ENCODE measurements around the gene WDTC1.
A peak's percentile ranks its signal among the peaks of the same experiment; 100 is the strongest.
"Not testable (repeated sequence)": the region's sequence is repeated elsewhere in the genome, so short reads cannot be mapped to it uniquely, and the experiment has no call there.

Gene WDTC1

DNA sequence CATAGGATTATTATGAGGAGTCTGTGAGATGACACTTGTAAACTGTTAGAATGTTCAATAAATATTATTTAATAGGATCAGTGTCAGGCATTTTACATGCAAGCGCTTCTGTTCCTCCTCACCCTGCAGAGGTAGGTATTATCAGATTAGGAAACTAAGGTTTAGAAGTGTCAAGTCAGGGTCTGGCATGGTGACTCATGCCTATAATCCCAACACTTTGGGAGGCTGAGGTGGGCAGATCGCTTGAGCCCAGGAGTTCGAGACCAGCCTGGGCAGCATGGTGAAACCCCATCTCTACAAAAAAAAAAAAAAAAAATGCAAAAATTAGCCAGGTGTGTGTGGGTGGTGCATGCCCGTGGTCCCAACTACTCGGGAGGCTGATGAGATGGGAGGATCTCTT, 9.2 kb downstream of the WDTC1 start:
- not testable (repeated sequence) for DNase-seq (ENCODE audit: low read depth in 2 of 2, low spot score in 1 of 2)

DNA sequence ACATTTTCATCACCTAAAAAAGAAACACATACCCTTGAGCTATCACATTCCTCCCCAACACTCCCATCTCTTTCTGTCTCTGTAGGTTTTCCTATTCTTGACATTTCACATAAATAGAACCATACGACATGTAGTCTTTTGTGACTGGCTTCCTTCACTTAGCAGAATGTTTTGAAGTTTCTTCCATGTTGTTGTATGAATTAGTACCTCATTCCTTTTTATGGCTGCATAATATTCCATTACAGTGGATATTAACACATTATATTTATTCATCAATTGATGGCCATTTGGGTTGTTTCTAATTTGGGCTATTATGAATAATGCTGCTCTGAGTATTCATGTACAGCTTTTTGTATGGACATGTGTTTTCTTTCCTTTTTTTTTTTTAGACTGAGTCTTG, 11.8 kb downstream of the WDTC1 start:
- no peak for DNase-seq (ENCODE audit: low read depth in 2 of 2, low spot score in 1 of 2)

GRCh38 chr1:27253596-27253995, 19.2 kb downstream of the WDTC1 start:
- DNase-seq (ENCODE audit: low read depth in 2 of 2, low spot score in 1 of 2): no peak

DNA sequence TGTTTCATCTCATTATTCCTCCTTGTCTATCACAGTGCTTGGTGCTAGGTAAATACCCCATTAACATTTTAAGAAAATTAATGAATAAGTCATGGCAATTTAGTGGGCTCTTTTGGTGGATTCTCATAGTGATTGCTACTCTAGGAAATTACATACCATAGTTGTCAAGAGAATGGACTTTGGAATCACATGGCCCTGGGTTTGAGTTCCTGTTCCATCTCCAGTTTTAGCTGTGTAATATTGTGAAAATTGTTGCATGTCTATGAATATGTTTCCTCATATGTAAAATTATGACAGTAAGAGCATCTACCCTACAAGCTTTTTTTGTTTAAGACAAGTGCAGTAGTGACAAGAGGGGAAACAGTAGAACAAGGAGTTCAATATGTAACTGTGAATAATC, 20.7 kb downstream of the WDTC1 start:
- DNase-seq (ENCODE audit: low read depth in 2 of 2, low spot score in 1 of 2): no peak

DNA sequence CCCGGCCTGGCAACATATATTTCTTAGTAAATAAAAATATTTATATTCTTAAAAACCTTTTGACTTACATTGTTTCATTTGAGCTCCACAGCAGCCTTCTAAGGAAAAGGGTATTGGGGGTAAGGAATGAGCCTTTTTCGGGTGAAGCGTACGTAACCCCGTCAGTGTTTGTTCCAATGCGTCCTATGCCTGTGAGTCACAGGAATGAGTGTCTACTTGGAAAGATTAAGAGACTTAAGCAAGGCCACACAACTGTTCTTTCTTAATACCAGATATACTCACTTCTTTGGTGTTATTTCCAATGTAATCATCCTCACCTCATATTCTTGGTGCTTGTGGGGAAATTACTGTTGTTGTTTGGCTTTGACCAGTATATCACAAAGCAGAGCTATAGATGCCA, 22.7 kb downstream of the WDTC1 start:
- DNase-seq (ENCODE audit: low read depth in 2 of 2, low spot score in 1 of 2): no peak

- no peak for DNase-seq (ENCODE audit: low read depth in 2 of 2, low spot score in 1 of 2)
These were observed 24.2 kb downstream of the WDTC1 start for GRCh38 chr1:27258598-27258997.

DNA sequence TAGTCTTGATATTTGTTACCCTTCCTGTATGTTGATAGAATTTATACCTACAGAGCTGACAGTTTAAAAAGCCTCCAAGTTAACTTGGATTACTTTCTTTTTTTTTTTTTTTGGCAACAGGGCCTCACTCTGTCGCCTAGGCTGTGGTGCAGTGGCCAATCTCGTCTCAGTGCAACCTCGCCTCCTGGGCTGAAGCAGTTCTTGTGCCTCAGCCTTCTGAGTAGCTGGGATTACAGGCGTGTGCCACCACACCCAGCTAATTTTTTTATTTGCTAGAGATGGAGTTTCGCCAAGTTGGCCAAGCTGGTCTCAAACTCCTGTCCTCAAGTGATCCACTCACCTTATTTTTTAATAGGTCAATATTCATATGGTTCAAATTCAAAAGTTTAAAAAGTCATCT, 32.7 kb downstream of the WDTC1 start:
- no peak for DNase-seq (ENCODE audit: low read depth in 2 of 2, low spot score in 1 of 2)

- no peak for DNase-seq (ENCODE audit: low read depth in 2 of 2, low spot score in 1 of 2)
These were observed 34.8 kb downstream of the WDTC1 start for GRCh38 chr1:27269276-27269675.

- DNase-seq (ENCODE audit: low read depth in 2 of 2, low spot score in 1 of 2): no peak
These were observed 39.8 kb downstream of the WDTC1 start for GRCh38 chr1:27274204-27274603.

GRCh38 chr1:27275696-27276095, 41.3 kb downstream of the WDTC1 start:
- DNase-seq (ENCODE audit: low read depth in 2 of 2, low spot score in 1 of 2): no peak

- DNase-seq (ENCODE audit: low read depth in 2 of 2, low spot score in 1 of 2): peak; percentile 74 to 90
These were observed 50.2 kb downstream of the WDTC1 start for GRCh38 chr1:27284425-27285273.

GRCh38 chr1:27285274-27285660, 50.8 kb downstream of the WDTC1 start:
- DNase-seq (ENCODE audit: low read depth in 2 of 2, low spot score in 1 of 2): no peak

DNA sequence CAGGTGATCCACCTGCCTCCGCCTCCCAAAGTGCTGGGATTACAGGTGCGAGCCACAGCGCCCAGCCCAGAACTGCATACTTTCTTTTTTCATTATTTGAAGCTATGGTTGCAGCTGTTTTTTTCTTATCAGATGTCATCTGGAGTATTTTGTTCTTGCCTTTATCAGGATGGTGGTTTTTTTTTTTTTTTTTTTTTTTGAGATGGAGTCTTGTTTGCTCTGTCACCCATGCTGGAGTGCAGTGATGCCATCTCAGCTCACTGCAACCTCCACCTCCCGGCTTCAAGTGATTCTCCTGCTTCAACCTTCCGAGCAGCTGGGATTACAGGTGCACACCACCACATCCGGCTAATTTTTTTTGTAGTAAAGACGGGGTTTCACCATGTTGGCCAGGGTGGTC, 51.4 kb downstream of the WDTC1 start:
- DNase-seq (ENCODE audit: low read depth in 2 of 2, low spot score in 1 of 2): not testable (repeated sequence)

DNA sequence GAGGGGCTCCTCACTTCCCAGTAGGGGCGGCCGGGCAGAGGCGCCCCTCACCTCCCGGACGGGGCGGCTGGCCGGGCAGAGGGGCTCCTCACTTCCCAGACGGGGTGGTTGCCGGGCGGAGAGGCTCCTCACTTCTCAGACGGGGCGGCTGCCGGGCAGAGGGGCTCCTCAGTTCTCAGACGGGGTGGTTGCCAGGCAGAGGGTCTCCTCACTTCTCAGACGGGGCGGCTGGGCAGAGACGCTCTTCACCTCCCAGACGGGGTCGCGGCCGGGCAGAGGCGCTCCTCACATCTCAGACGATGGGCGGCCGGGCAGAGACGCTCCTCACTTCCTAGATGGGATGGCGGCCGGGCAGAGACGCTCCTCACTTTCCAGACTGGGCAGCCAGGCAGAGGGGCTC, 54.7 kb downstream of the WDTC1 start:
- not testable (repeated sequence) for DNase-seq (ENCODE audit: low read depth in 2 of 2, low spot score in 1 of 2)

- no peak for DNase-seq (ENCODE audit: low read depth in 2 of 2, low spot score in 1 of 2)
These were observed 56.1 kb downstream of the WDTC1 start for GRCh38 chr1:27290581-27290980.

- DNase-seq (ENCODE audit: low read depth in 2 of 2, low spot score in 1 of 2): no peak
These were observed 57.7 kb downstream of the WDTC1 start for GRCh38 chr1:27292106-27292505.

DNA sequence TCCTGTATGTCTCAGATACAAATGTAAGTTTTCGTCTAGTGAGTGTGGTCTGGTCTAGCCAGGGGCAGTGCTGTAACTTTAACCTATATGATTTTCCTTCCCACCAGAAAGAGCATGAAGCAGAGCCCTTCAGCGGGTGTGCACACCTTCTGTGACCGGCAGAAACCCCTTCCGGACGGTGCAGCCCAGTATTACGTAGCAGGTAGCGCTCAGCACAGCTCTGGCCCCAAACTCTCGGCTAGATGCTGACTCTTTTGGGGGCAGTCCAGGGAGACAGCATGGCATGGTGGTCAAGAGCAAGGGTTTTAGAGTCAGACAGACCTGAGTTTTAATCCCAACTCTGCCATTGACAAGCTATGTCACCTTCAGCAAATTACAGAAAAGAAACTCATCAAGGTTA, 59.5 kb downstream of the WDTC1 start:
- DNase-seq (ENCODE audit: low read depth in 2 of 2, low spot score in 1 of 2): no peak

GRCh38 chr1:27296773-27297291, 62.4 kb downstream of the WDTC1 start:
- peak; percentile 7 to 48 for DNase-seq (ENCODE audit: low read depth in 2 of 2, low spot score in 1 of 2)

GRCh38 chr1:27297903-27298302, 63.5 kb downstream of the WDTC1 start:
- DNase-seq (ENCODE audit: low read depth in 2 of 2, low spot score in 1 of 2): no peak

DNA sequence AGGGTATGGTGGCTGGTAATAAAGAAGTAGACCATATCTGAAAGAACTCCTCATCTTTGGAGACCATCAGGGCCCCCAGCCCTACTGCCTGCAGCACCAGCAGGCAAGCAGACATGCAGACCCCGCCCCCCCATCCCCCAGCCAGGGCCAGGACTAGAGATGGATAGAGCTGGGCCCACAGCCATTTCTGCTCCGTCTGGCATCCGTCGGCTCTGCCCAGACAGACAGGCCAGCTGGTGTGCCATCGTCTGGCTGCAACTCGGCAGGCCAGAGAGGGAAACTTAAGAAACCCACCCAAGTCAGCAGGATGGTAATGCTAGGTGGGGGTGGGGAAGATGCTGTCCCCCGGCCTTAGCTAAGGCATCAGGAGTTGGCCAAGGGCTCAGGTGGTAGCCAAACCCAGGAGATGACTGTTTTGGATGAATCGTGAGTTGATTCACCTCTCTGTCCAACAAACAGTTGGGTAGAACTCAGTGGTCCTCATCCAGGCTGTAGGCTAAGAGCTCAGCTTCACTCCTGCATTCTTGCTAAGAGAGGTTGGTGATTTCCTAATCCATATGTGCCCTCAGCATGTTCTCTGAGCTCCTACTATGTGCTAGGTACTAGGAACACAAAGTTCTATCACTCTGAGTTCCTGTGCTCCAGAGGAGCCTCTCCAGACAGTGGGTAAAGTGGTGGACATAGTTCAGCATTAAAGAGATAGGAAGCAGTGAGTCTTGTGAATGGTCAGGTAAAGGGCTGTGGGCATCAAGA, 64.4 kb downstream of the WDTC1 start:
- DNase-seq (ENCODE audit: low read depth in 2 of 2, low spot score in 1 of 2): no peak

DNA sequence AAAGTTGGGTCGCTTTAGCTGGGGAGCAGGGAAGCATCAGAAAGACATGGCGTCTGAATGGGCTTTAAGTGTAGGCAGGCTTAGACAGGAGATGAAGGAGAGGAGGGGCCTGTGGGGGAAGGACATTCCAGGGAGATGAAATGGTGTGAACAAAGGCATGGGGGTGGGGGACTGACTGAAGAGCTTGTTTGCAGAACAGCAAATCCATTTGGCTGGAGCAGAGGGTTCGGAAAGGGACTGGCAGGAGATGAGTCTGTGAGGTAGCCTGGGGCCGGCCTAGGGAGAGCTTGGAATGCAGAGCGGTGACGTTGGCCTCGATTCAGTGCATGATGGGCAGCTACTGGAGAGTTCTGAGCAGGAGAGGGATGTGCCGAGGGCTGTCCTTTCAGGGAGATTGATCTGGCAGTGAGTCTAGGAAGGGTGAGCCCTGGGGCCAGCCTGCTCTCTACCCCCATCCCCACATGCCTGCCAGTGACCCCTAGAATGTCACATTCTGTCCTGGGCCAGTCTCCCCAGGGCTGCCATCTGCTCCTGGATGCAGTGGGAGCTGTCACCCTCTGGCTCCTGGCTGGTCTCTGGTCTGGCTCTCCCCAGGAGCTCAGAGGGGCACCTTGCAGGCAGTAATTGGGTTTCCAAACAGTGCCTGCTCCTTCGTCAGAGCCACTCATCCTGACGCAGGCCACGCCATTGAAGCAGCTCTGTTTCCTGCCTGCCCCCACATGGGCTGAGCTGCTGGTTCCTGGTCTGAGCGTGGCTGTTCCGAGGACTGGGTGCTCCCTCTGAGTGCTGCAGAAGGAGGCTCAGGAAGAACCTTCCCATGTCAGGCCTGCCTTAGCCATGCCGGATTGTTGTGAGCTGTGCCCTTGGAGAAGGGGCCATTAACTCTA, 65.2 kb downstream of the WDTC1 start:
- DNase-seq (ENCODE audit: low read depth in 2 of 2, low spot score in 1 of 2): no peak

Data from stimulated activated CD8-positive, alpha-beta memory T cell treated with anti-CD3 and anti-CD28 coated beads, Interleukin-4, amount 100 ng/mL, for 4 hours (primary cell).